Right lobe of liver (tissue), 4 donors: Measurements from ENCODE around the gene ALKBH3.

ENCODE experiments used
- CTCF ChIP-seq, 4 donors: fragments of 200-600 bp in 3 of 4; fragments of 450-650 bp in 1 of 4; IDR thresholded peaks; one replicate each; pipeline versions ENCODE4 v1.5.1 to v1.8.0; 2016 to 2022; ENCODE audit warnings: antibody characterized with exemption in 4 of 4, mild to moderate bottlenecking in 2 of 4
- POLR2A ChIP-seq: fragments of 450-650 bp; IDR thresholded peaks from one replicate; pipeline ENCODE4 v1.6.1; 2017; ENCODE audit warnings: antibody characterized with exemption, mild to moderate bottlenecking
- donor health status: DM: no; HTN: no; CAD: no.
- donor health status: DM: no; HTN: no; CAD: no.
- donor health status: DM: no; HTN: yes; CAD: no.

- no peak for TF ChIP-seq CTCF (IDR thresholded peaks at IDR 0.05)
- no peak for TF ChIP-seq POLR2A
These were observed 76.9 kb downstream of the ALKBH3 start for GRCh38 chr11:43957571-43957970.
